SK-N-SH (cell line): ENCODE results near the gene UNK. TPM values are rescaled to one million over a fixed set of nuclear protein-coding genes. Genes with fewer than 3 reads are reported as not detected.

Experiments used
- CTCF ChIA-PET: fragments of 300-600, 350-600 bp; formaldehyde crosslinking; extraction: SDS; loops from one replicate; lab custom pipeline; 2021; lab: Yijun Ruan, JAX
- POLR2A ChIA-PET: fragments of 350-600 bp; sonication (Branson Sonifier 250); formaldehyde crosslinking; extraction: SDS; loops from one replicate; lab custom pipeline; 2020; ENCODE audit warnings: antibody characterized with exemption, inconsistent platforms; lab: Yijun Ruan, JAX
- DNase-seq: peaks from one replicate; pipeline ENCODE4 v3.0.0; 2012
- H2AFZ ChIP-seq: fragments of 200-600 bp; sonication (generic); 2 replicates; pipeline ENCODE4 v1.8.1; 2016; ENCODE audit warnings: antibody characterized with exemption, mild to moderate bottlenecking, low read depth
- H3F3A ChIP-seq: fragments of 200-600 bp; sonication (generic); replicated peaks from 2 replicates; pipeline ENCODE3; 2016; ENCODE audit warnings: antibody characterized with exemption, mild to moderate bottlenecking; ENCODE audit not compliant: insufficient read depth
- H3K27ac ChIP-seq, 2 experiments: fragments of 200-500 bp in 1 of 2; fragments of 200-600 bp in 1 of 2; sonication (Bioruptor generic) in 1 of 2; sonication (generic), shearing (Covaris generic) in 1 of 2; 2 replicates each; pipeline versions ENCODE4 v1.5.1 to v1.6.1; 2014 to 2016; ENCODE audit warnings: low read depth in 2 of 2, inconsistent platforms in 1 of 2, low read length in 1 of 2, mild to moderate bottlenecking in 1 of 2, mixed read lengths in 1 of 2
- H3K27me3 ChIP-seq: fragments of 200-600 bp; sonication (generic), shearing (Covaris generic); 2 replicates; pipeline ENCODE4 v1.6.1; 2016; ENCODE audit warnings: mixed run types; ENCODE audit not compliant: insufficient read depth
- H3K36me3 ChIP-seq, 2 experiments: fragments of 200-500 bp in 1 of 2; fragments of 200-600 bp in 1 of 2; sonication (Bioruptor generic) in 1 of 2; sonication (generic) in 1 of 2; replicated peaks in 1 of 2; 2 replicates each; pipeline versions ENCODE3 to v1.5.1; 2014 to 2016; ENCODE audit warnings: low read length in 1 of 2, mild to moderate bottlenecking in 1 of 2; ENCODE audit not compliant: insufficient read depth in 2 of 2, control insufficient read depth in 1 of 2
- H3K4me1 ChIP-seq, 2 experiments: fragments of 200-500 bp in 1 of 2; fragments of 200-600 bp in 1 of 2; sonication (Bioruptor generic) in 1 of 2; sonication (generic), shearing (Covaris generic) in 1 of 2; 2 replicates each; pipeline versions ENCODE4 v1.5.1 to v1.6.1; 2014 to 2016; ENCODE audit warnings: low read depth in 1 of 2, low read length in 1 of 2, mixed run types in 1 of 2; ENCODE audit not compliant: insufficient read depth in 2 of 2, control insufficient read depth in 1 of 2
- H3K4me2 ChIP-seq: fragments of 200-600 bp; sonication (generic), shearing (Covaris generic); 2 replicates; pipeline ENCODE4 v1.6.1; 2017; ENCODE audit warnings: mixed run types
- H3K4me3 ChIP-seq, 2 experiments: fragments of 200-500 bp in 1 of 2; fragments of 200-600 bp in 1 of 2; sonication (Bioruptor generic) in 1 of 2; sonication (generic), shearing (Covaris generic) in 1 of 2; 2 replicates each; pipeline versions ENCODE4 v1.5.1 to v1.8.1; 2014 to 2016; ENCODE audit warnings: low read depth in 2 of 2, inconsistent platforms in 1 of 2, low read length in 1 of 2, mild to moderate bottlenecking in 1 of 2, mixed read lengths in 1 of 2, moderate library complexity in 1 of 2
- H3K79me2 ChIP-seq: fragments of 200-600 bp; sonication (generic); 2 replicates; pipeline ENCODE4 v1.8.1; 2017; ENCODE audit warnings: mild to moderate bottlenecking; ENCODE audit not compliant: insufficient read depth
- H3K9ac ChIP-seq: fragments of 200-600 bp; sonication (generic); 2 replicates; pipeline ENCODE4 v1.6.1; 2017; ENCODE audit warnings: mixed run types
- H3K9me2 ChIP-seq: fragments of 200-600 bp; sonication (generic); 2 replicates; pipeline ENCODE4 v1.6.1; 2017; ENCODE audit warnings: mixed run types
- H3K9me3 ChIP-seq: fragments of 200-600 bp; sonication (generic); 2 replicates; pipeline ENCODE4 v1.6.1; 2017; ENCODE audit warnings: mixed run types, mild to moderate bottlenecking, moderate library complexity
- H4K20me1 ChIP-seq: fragments of 200-600 bp; sonication (generic); 2 replicates; pipeline ENCODE4 v1.6.1; 2017; ENCODE audit warnings: mild to moderate bottlenecking, mixed run types; ENCODE audit not compliant: insufficient read depth
- EZH2phosphoT487 ChIP-seq: fragments of 200-600 bp; sonication (generic); IDR thresholded peaks from 2 replicates; pipeline ENCODE4 v1.6.1; 2017; ENCODE audit warnings: low read depth, mixed run types, mild to moderate bottlenecking, antibody characterized with exemption, moderate library complexity, borderline replicate concordance
- FOSL2 ChIP-seq: IDR thresholded peaks from 2 replicates; pipeline ENCODE4 v1.4.0; 2012; ENCODE audit warnings: low read depth, mild to moderate bottlenecking, moderate library complexity, borderline replicate concordance
- FOXM1 ChIP-seq: IDR thresholded peaks from 2 replicates; pipeline ENCODE4 v1.4.0; 2012; ENCODE audit warnings: low read depth, mild to moderate bottlenecking
- GATA2 ChIP-seq: sonication (generic); formaldehyde crosslinking; IDR thresholded peaks from 2 replicates; pipeline ENCODE4 v1.5.0; 2020; ENCODE audit warnings: mild to moderate bottlenecking, missing genetic modification reagents
- JUND ChIP-seq: IDR thresholded peaks from 2 replicates; pipeline ENCODE4 v1.4.0; 2012
- MEF2A ChIP-seq: IDR thresholded peaks from 2 replicates; pipeline ENCODE4 v1.4.0; 2012; ENCODE audit warnings: low read depth, borderline replicate concordance
- PBX3 ChIP-seq: IDR thresholded peaks from 2 replicates; pipeline ENCODE4; 2012
- POLR2AphosphoS5 ChIP-seq: IDR thresholded peaks from 2 replicates; pipeline ENCODE4 v1.6.1; 2012; ENCODE audit warnings: low read depth, low read length
- RXRA ChIP-seq: IDR thresholded peaks from 2 replicates; pipeline ENCODE4 v1.4.0; 2012; ENCODE audit warnings: low read depth, mild to moderate bottlenecking, borderline replicate concordance
- SMC3 ChIP-seq: IDR thresholded peaks from 2 replicates; pipeline ENCODE4 v1.6.1; 2012; ENCODE audit warnings: low read depth, low read length, improper control_type of control experiment
- TEAD4 ChIP-seq: IDR thresholded peaks from 2 replicates; pipeline ENCODE4 v1.4.0; 2012; ENCODE audit warnings: mild to moderate bottlenecking, borderline replicate concordance; ENCODE audit not compliant: insufficient read depth
- YY1 ChIP-seq: IDR thresholded peaks from 2 replicates; pipeline ENCODE4 v1.4.0; 2012; ENCODE audit warnings: low read depth, mild to moderate bottlenecking
- WGBS: methylation state at CpG from one replicate; pipeline ENCODE4 v1.1.6; 2017; ENCODE audit warnings: low lambda C conversion rate; 5-methylcytosine and 5-hydroxymethylcytosine counted together
- polyA plus RNA-seq, 3 experiments: library from polyadenylated mRNA; depleted of rRNA; stranded (reverse); fragments of >200 nt; gene quantifications; 2 replicates each; pipeline ENCODE4 v1.2.3, GENCODE V29; 2012
- TF ChIP-seq, protein P1 (sequence below): fragments of 150-350 bp; IDR thresholded peaks from 2 replicates; pipeline ENCODE4 v1.6.1; 2016; ENCODE audit warnings: mild to moderate bottlenecking, low read depth, low read length
- TF ChIP-seq, protein P2 (sequence below): IDR thresholded peaks from 2 replicates; pipeline ENCODE4 v1.4.0; 2012; ENCODE audit warnings: low read depth, borderline replicate concordance
- TF ChIP-seq, protein P3 (sequence below): fragments of 150-350 bp; IDR thresholded peaks from 2 replicates; pipeline ENCODE4 v1.6.1; 2017; ENCODE audit warnings: antibody characterized with exemption, low read length, low read depth, borderline replicate concordance

UNK gene
- polyA plus RNA-seq, 1 of the 3 experiments (the other 2 are of a cell fraction) = 24.8 TPM

DNA sequence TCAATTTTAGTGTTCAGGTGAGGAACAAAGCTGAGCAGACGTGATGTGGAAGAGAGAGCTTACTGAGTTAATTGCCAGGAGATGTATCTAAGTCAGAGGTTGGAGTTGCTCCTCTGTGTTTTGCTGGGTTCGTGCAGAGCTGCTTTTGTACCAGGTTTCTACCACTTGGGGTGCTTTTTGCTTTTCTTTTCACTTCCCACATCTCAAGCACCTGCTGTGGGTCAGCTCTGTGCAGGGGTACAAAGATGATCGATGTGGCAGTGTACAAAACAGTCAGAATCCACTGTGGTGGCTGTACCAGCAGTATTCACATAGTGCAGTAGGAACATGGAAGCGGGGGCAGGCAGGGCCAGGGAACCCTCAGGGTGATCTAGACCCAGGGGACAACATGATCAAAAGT, 14.8 kb downstream of the UNK start:
- POLR2A ChIA-PET = interaction anchor here (0.7 to 1.0 kb wide), 2 partner anchors 9 to 36 kb away, joined by 3 read pairs; no protein-coding TSS in a partner anchor
- no peaks in the 10 kb centered on the region for H3K9me2 ChIP-seq
- H3K9me3 ChIP-seq = no peaks in the 10 kb centered on the region
- no peaks in the 10 kb centered on the region for H3K4me1 ChIP-seq
- H3K4me3 ChIP-seq = no peak overlapping the region
- CTCF ChIA-PET = interaction anchor here (1.0 to 10.7 kb wide), 8 partner anchors 9 to 206 kb away, joined by 3 to 82 read pairs (median 4); a partner anchor contains a TSS
- no peak for TF ChIP-seq EZH2phosphoT487
- no peak for TF ChIP-seq YY1
- TF ChIP-seq, protein P1, sequence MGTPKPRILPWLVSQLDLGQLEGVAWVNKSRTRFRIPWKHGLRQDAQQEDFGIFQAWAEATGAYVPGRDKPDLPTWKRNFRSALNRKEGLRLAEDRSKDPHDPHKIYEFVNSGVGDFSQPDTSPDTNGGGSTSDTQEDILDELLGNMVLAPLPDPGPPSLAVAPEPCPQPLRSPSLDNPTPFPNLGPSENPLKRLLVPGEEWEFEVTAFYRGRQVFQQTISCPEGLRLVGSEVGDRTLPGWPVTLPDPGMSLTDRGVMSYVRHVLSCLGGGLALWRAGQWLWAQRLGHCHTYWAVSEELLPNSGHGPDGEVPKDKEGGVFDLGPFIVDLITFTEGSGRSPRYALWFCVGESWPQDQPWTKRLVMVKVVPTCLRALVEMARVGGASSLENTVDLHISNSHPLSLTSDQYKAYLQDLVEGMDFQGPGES = no peak
- no peak for TF ChIP-seq POLR2AphosphoS5
- no peak for TF ChIP-seq MEF2A
- TF ChIP-seq FOXM1 = no peak
- TF ChIP-seq, protein P2, sequence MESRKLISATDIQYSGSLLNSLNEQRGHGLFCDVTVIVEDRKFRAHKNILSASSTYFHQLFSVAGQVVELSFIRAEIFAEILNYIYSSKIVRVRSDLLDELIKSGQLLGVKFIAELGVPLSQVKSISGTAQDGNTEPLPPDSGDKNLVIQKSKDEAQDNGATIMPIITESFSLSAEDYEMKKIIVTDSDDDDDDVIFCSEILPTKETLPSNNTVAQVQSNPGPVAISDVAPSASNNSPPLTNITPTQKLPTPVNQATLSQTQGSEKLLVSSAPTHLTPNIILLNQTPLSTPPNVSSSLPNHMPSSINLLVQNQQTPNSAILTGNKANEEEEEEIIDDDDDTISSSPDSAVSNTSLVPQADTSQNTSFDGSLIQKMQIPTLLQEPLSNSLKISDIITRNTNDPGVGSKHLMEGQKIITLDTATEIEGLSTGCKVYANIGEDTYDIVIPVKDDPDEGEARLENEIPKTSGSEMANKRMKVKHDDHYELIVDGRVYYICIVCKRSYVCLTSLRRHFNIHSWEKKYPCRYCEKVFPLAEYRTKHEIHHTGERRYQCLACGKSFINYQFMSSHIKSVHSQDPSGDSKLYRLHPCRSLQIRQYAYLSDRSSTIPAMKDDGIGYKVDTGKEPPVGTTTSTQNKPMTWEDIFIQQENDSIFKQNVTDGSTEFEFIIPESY = no peak
- no peak for TF ChIP-seq TEAD4
- TF ChIP-seq RXRA = no peak
- TF ChIP-seq, protein P3, sequence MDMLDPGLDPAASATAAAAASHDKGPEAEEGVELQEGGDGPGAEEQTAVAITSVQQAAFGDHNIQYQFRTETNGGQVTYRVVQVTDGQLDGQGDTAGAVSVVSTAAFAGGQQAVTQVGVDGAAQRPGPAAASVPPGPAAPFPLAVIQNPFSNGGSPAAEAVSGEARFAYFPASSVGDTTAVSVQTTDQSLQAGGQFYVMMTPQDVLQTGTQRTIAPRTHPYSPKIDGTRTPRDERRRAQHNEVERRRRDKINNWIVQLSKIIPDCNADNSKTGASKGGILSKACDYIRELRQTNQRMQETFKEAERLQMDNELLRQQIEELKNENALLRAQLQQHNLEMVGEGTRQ = no peak
- no peak for TF ChIP-seq GATA2 (CRISPR knock-in tag)
- no peak for TF ChIP-seq JUND
- no peak for TF ChIP-seq FOSL2
- TF ChIP-seq SMC3 = no peak
- no peak for TF ChIP-seq PBX3
- peaks cover 73% of the 10 kb centered on the region for H3K79me2 ChIP-seq
- H3K36me3 ChIP-seq = peaks cover 7 to 25% of the 10 kb centered on the region in 2 experiments
- H3K27ac ChIP-seq = no peak overlapping the region
- DNase-seq = no peak
- no peak overlapping the region for H3K9ac ChIP-seq
- no peak overlapping the region for H2AFZ ChIP-seq
- no peak overlapping the region for H3K4me2 ChIP-seq
- WGBS = 95% methylated on average over 4 of the region's 4 CpGs
- peaks cover 3% of the 10 kb centered on the region for H3F3A ChIP-seq
- H3K27me3 ChIP-seq = no peaks in the 10 kb centered on the region
- no peaks in the 10 kb centered on the region for H4K20me1 ChIP-seq
